ELF-1 (cell line): Measurements from ENCODE around the gene GRK3.
"Not testable (repeated sequence)": the region's sequence is repeated elsewhere in the genome, so short reads cannot be mapped to it uniquely, and the experiment has no call there.

ENCODE experiments used
- DNase-seq: peaks from one replicate; pipeline ENCODE4 v3.0.0-alpha.2; 2016; ENCODE audit warnings: low read depth, low spot score

Gene GRK3

DNA sequence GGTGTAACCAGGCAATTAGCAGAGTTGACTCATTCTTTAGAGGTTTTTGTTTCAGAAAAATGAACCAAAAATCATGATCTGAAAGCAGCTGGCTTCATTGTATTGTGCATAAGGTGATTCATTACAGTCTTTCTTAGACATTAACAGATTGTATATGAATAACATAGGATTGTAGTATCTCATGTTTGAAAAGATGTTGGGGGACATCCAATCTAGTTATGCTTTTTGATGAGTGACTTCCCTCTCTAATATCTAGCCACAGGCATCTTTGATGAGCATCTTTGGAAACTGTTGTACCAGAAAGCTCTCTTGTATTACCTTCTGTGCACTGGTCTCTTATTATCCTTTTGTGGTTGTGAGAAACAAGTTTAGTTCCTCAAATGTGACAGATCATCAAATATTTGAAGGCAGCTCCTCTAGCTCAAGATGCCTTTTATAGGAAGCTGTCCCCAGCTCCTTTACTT, 8.3 kb downstream of the GRK3 start:
- DNase-seq, result no peak

GRCh38 chr22:25573841-25574240, 9.4 kb downstream of the GRK3 start:
- DNase-seq, result no peak

DNA sequence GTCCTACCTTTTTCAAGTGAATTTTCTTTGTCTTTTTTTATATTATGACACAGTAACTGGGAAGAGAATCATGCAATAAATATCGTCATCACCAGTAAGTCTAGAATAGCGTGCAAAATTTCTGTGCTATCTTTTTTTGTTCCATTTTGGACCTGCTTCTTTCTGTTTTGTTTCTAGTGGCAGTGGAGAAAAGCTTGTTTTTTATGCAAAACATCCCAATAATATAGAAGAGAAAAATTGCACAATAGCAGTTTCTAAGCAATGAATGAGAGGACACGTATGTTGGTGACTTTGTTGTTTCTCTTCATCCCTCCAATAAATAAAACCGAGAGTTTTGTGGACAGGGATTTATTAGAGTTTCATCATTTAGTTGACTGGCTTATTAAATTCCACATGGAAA, 10.3 kb downstream of the GRK3 start:
- no peak for DNase-seq

GRCh38 chr22:25575674-25576392, 11.4 kb downstream of the GRK3 start:
- DNase-seq, result not testable (repeated sequence)

GRCh38 chr22:25581452-25581851, 17.0 kb downstream of the GRK3 start:
- DNase-seq, result not testable (repeated sequence)

GRCh38 chr22:25582946-25583345, 18.5 kb downstream of the GRK3 start:
- no peak for DNase-seq

DNA sequence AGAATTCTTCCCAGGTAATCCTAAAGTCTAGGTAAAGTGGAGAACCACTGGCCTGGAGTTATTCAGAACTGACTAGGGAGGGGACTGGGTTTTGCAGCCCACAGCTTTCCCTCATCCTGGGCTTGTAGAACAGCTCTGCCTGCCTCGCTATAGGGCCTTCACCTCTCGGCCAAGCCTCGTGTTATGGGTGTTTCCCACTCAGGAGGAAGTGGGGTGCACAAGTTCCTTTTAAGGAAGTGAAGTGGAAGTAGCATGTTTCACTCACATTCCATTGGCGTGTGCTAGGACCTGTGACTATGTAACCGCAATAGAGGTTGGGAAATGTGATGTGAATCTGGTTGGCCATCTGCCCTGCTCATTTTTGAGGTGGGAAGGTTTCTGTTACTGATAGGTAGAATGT, 20.5 kb downstream of the GRK3 start:
- not testable (repeated sequence) for DNase-seq

- not testable (repeated sequence) for DNase-seq
Observed at GRCh38 chr22:25589664-25590063, 25.2 kb downstream of the GRK3 start.

DNA sequence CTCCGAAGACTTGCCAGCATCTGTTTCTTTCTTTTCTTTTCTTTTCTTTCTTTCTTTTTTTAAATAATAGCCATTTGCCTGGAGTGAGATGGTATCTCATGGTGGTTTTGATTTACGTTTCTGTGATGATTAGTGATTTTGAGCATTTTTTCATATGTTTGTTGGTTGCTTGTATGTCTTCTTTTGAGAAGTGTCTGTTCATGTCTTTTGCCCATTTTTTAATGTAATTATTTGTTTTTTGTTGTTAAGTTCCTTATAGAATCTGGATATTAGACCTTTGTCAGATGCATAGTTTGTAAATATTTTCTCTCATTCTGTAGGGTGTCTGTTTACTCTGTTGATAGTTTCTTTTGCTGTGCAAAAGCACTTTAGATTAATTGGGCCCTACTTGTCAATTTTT, 28.8 kb downstream of the GRK3 start:
- not testable (repeated sequence) for DNase-seq

DNA sequence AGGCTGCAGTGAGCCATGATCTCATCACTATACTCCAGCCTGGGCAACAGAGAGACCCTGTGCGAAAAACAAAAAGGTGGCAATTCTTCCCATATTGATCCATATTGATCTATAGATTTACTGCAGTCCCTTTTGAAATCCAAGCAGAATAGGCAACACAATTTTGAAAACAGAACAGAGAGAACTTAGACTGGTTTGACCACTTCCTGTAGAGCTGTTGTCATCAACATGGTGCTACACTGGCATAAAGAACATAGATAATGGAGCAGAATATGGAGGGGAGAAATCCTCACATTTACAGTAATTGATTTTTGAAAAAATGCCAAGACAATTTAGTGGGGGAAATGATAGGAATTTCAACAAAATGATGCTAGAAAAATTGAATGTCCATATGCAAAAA, 34.1 kb downstream of the GRK3 start:
- DNase-seq, result no peak

DNA sequence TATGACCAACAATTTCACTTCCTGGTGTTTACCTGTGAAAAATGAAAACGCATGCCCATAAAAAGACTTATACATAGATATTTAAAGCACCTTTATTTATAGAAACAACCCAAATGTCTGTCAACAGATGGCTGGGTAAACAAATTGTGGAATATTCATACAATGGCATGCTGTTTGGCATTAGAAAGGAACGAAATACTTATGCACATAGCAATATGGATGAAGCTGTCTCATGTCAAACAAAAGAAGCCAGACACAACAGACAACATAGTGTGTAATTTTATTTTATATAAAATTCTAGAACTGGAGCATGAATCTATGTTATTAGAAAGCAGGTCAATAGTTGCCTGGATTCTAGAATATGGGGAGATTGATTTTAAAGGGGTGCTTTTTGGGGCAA, 38.0 kb downstream of the GRK3 start:
- no peak for DNase-seq

DNA sequence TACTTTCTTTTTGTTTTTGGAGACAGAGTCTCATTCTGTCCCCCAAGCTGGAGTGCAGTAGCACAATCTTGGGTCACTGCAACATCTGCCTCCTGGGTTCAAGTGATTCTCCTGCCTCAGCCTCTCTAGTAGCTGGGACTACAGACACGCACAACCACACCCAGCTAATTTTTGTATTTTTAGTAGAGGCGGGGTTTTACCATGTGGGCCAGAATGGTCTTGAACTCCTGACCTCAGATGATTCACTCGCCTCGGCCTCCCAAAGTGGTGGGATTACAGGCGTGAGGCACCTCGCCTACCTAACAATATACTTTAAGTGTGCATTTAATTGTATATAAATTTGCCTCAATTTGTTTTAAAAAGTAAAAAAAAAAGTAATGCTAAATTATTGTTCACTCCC, 38.4 kb downstream of the GRK3 start:
- DNase-seq, result no peak

DNA sequence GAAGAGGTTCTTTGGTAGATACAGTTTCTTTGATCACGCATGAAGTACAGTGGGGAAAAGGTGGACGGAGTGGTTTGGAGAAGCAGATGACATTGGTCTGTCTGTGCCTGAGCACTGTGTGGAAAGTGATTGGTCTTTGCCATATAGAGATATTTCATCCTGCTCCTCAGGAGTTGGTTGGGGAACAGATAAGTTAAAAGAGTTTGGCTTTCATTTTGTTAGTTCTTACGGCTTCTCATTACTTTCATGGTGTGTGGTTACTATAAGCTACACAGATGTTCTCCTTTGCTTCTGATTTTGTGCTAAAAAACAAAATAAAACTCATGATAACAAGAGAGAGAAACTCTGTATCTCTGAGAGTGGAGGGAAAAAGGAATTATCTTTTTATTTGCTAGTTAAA, 40.7 kb downstream of the GRK3 start:
- DNase-seq, result not testable (repeated sequence)

GRCh38 chr22:25605565-25605964, 41.1 kb downstream of the GRK3 start:
- DNase-seq, result not testable (repeated sequence)

GRCh38 chr22:25611284-25611683, 46.8 kb downstream of the GRK3 start:
- DNase-seq, result not testable (repeated sequence)

DNA sequence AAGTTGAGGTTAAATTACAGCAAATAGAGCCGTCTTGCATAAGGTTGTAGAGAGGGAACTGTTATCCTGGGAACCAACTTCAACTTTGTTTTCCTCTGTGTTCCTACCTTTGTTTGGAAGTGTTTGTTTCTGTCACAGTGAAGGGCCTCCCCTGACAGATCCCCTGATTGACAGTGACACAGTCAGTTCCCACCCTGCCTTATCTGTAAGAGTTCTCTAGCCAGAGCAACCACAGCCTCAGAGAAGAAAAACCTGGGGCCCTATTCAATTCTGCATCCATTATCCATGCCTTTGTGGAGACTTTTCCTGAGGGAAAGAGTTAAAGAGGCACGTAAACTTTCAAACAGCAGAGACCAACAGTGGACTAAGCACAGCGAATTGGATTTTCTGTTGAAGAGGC, 48.7 kb downstream of the GRK3 start:
- DNase-seq, result not testable (repeated sequence)

DNA sequence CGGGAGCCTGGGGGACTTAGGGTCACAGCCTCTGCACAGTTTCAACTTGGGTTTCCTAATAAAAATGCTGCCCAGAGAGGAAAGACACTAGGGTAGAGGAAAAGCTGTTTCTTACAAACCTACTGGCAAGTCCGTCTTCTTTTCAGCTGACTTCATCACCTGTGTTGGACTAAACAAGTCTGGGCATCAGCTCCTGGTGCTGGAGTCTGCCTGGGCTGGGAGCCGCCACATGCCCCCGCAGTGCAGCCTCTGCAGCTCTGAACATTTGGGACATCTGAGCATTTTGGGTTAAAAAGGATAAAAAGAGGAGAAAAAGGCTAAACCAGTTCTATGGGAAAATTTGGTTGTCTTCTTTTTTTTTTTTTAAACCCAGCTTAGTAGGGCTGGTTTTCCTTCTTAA, 49.1 kb downstream of the GRK3 start:
- not testable (repeated sequence) for DNase-seq

- DNase-seq, result peak; percentile 8
Observed at GRCh38 chr22:25614791-25615190, 50.3 kb downstream of the GRK3 start.

DNA sequence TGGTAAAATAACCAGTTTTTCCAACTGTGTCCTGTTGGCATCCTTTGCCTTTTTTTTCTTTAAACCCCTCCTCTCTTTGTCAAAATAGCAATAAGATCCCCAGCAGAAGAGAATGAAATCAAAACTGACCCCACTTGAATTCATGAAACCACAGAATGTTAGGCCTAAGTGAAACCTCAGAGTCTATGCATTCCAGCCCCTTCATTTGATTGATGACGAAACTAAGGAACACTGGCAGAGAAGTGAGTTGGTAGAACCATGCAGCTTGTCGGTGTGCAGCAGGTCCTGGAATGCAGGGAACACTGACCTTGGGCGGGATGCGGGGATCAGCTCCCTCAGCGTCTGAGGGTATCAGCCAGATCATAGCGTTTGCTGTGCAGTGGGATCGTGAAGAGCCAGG, 57.5 kb downstream of the GRK3 start:
- DNase-seq, result peak; percentile 12

DNA sequence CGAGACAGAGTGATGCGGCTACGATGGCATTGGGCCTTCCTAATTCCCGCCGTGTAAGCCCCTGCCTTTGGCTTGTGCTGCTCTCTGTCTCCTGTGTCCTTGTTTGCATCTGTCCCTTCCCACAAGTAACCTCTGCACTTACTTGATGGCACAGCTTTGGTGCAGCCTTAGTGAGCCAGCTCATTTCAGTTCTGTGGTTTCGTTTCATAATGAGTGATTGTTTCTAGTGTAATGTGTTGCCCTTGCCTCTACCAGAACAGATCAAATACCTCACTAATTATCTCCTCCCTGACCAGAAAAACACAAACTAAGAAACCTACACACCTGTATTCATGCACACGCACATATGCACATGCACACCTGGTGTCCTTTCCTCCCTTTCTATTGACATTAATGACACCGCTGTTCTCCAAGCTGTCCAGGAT, 58.8 kb downstream of the GRK3 start:
- no peak for DNase-seq

GRCh38 chr22:25623851-25624250, 59.4 kb downstream of the GRK3 start:
- DNase-seq, result no peak

DNA sequence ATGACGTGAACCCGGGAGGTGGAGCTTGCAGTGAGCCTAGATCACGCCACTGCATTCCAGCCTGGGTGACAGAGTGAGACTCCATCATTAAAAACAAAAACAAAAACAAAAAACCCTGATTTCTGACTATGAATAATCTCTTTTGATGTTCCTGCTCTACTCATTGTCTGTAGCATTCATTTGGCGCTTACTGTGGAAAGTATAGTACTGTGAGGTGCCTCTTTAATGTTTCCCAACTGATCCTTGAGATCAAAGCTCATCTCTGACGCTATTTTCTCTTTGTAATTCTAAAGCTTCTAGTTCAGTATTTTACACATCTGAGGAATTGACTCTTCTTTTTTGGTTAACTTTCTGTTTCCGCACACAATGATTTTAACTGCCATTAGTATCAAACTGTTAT, 60.0 kb downstream of the GRK3 start:
- DNase-seq, result no peak

DNA sequence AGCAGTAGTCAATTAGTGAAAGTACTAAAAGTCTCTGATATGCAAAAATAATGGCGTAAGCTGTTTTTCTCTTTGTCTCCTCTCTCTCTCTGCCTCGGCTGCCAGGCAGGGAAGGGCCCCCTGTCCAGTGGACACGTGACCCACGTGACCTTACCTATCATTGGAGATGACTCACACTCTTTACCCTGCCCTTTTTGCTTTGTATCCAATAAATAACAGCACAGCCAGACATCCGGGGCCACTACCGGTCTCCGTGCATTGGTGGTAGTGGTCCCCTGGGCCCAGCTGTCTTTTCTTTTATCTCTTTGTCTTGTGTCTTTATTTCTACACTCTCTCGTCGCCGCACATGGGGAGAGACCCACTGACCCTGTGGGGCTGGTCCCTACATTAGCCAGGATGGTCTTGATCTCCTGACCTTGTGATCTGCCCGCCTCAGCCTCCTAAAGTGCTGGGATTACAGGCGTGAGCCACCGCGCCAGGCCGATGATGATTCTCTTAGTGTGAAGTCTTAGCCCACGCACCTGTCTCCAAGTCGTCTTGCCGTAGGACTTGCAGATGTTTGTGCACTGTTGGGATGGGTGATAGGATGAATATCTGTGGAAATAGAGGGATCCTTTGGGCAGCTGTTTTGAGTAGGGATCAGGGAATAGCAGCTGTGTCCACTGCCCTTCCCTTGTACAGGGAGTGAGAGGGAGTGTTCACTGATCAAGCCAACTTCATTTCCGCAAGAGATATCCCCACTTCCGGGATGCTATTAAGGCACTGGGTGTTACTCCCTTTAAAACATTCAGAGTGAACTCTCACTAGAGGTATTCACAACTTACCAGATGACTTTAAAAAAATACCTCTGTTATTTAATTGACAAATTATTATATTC, 61.5 kb downstream of the GRK3 start:
- not testable (repeated sequence) for DNase-seq
